GM20431 (cell line): ENCODE results near the gene CACNA1F.

Experiments used
- in situ Hi-C: fragments of 300-500 bp; cut with MseI, MboI; formaldehyde crosslinking; loops from one replicate; pipeline ENCODE4 v1.15.0; 2020; ENCODE audit warnings: low sequenced_read_pairs; ENCODE audit not compliant: unreplicated experiment

The CACNA1F gene

GRCh38 chrX:49233176-49233575 is at the start of gene CACNA1F:
TSS of gene CACNA1F (minus strand) at chrX:49233340. CDS start at chrX:49233309, 31 bp downstream.
- in situ Hi-C loops, result no loop called here

GRCh38 chrX:49282647-49283011 is 49.5 kb upstream of the CACNA1F start:
- in situ Hi-C loops, result no loop called here

GRCh38 chrX:49278081-49278480 is 44.9 kb upstream of the CACNA1F start:
- in situ Hi-C loops, result no loop called here

GRCh38 chrX:49277535-49277830 is 44.3 kb upstream of the CACNA1F start:
- in situ Hi-C loops, result no loop called here

GRCh38 chrX:49276671-49277534 is 43.8 kb upstream of the CACNA1F start:
- in situ Hi-C loops, result no loop called here

- in situ Hi-C loops, result no loop called here
Measured at GRCh38 chrX:49276207-49276606, 43.1 kb upstream of the CACNA1F start.

- in situ Hi-C loops, result no loop called here
Measured at GRCh38 chrX:49273181-49273727, 40.1 kb upstream of the CACNA1F start.

GRCh38 chrX:49272421-49272820 is 39.3 kb upstream of the CACNA1F start:
- in situ Hi-C loops, result no loop called here

- in situ Hi-C loops, result no loop called here
Measured at GRCh38 chrX:49271341-49271740, 38.2 kb upstream of the CACNA1F start.

GRCh38 chrX:49270249-49270921 is 37.2 kb upstream of the CACNA1F start:
- in situ Hi-C loops, result no loop called here

GRCh38 chrX:49269767-49270248 is 36.7 kb upstream of the CACNA1F start, which contains the start of gene PPP1R3F:
TSS of gene PPP1R3F (plus strand) at chrX:49269793. CDS start at chrX:49269870, 77 bp downstream.
- in situ Hi-C loops, result no loop called here

- in situ Hi-C loops, result no loop called here
Measured at GRCh38 chrX:49269010-49269766, 36.0 kb upstream of the CACNA1F start.

- in situ Hi-C loops, result no loop called here
Measured at GRCh38 chrX:49268702-49269009, 35.5 kb upstream of the CACNA1F start.

- in situ Hi-C loops, result no loop called here
Measured at GRCh38 chrX:49266523-49267445, 33.6 kb upstream of the CACNA1F start.

GRCh38 chrX:49264460-49264859 is 31.3 kb upstream of the CACNA1F start, which contains the start of gene FOXP3:
TSS of gene FOXP3 (minus strand) at chrX:49264710. CDS start at chrX:49258505, 6,205 bp downstream.
- in situ Hi-C loops, result no loop called here

GRCh38 chrX:49263631-49264030 is 30.5 kb upstream of the CACNA1F start:
- in situ Hi-C loops, result no loop called here

- in situ Hi-C loops, result no loop called here
Measured at GRCh38 chrX:49262603-49263002, 29.5 kb upstream of the CACNA1F start.

- in situ Hi-C loops, result no loop called here
Measured at GRCh38 chrX:49260221-49260985, 27.3 kb upstream of the CACNA1F start.

- in situ Hi-C loops, result no loop called here
Measured at GRCh38 chrX:49258749-49259124, 25.6 kb upstream of the CACNA1F start.
